GM18951 (cell line): ENCODE data around the gene CABP4.

Experiments used
- POLR2A ChIP-seq: IDR thresholded peaks from 4 replicates; pipeline ENCODE4 v1.6.1; 2011; ENCODE audit warnings: mild to moderate bottlenecking; ENCODE audit not compliant: insufficient read length, insufficient read depth; ENCODE audit errors: extremely low read depth
- in situ Hi-C: fragments of 300-500 bp; cut with MboI; formaldehyde crosslinking; loops from one replicate; pipeline ENCODE4 v1.12.0; 2022; ENCODE audit warnings: low sequenced_read_pairs, mixed read lengths, inconsistent platforms; ENCODE audit not compliant: unreplicated experiment

Gene CABP4

GRCh38 chr11:67489885-67490726, 35.0 kb downstream of the CABP4 start:
- peak; percentile 7 for TF ChIP-seq POLR2A

GRCh38 chr11:67490727-67491065, 35.5 kb downstream of the CABP4 start:
- TF ChIP-seq POLR2A, result no peak
- in situ Hi-C loops, result no loop called here

More at GRCh38 chr11:67489885-67490726, 35.0 kb downstream of the CABP4 start:
- in situ Hi-C loops, result no loop called here

GRCh38 chr11:67491276-67492068, 36.3 kb downstream of the CABP4 start:
- in situ Hi-C loops, result no loop called here

GRCh38 chr11:67492069-67492727, 37.0 kb downstream of the CABP4 start:
- TF ChIP-seq POLR2A, result no peak
- in situ Hi-C loops, result no loop called here

More at GRCh38 chr11:67491276-67492068, 36.3 kb downstream of the CABP4 start:
- TF ChIP-seq POLR2A, result no peak

GRCh38 chr11:67492801-67493547, 37.8 kb downstream of the CABP4 start:
- TF ChIP-seq POLR2A, result no peak
- in situ Hi-C loops, result no loop called here

GRCh38 chr11:67493548-67494370, 38.6 kb downstream of the CABP4 start:
- in situ Hi-C loops, result no loop called here
- TF ChIP-seq POLR2A, result no peak

GRCh38 chr11:67494371-67495233, 39.4 kb downstream of the CABP4 start:
- TF ChIP-seq POLR2A, result no peak
- in situ Hi-C loops, result no loop called here

GRCh38 chr11:67495234-67496005, 40.3 kb downstream of the CABP4 start:
- in situ Hi-C loops, result no loop called here
- no peak for TF ChIP-seq POLR2A

- no peak for TF ChIP-seq POLR2A
- in situ Hi-C loops, result no loop called here
Observed at GRCh38 chr11:67496113-67496512, 41.0 kb downstream of the CABP4 start.

GRCh38 chr11:67497656-67498291, 42.6 kb downstream of the CABP4 start:
- no peak for TF ChIP-seq POLR2A
- in situ Hi-C loops, result no loop called here
